Transverse colon (tissue), 4 donors: ENCODE measurements around the gene RELN. TPM values are rescaled to one million over a fixed set of nuclear protein-coding genes. Genes with fewer than 3 reads are reported as not detected.
A peak's percentile ranks its signal among the peaks of the same experiment; 100 is the strongest.

ENCODE experiments used
- DNase-seq: peaks from one replicate; pipeline ENCODE4 v3.0.0-alpha.2; 2019
- H3K27ac ChIP-seq, 4 donors: fragments of 200-600 bp; sonication (generic); 2 replicates each; pipeline ENCODE4 v1.5.1; 2016 to 2018; ENCODE audit warnings: inconsistent platforms in 4 of 4
- H3K27me3 ChIP-seq: fragments of 200-600 bp; sonication (generic); 2 replicates; pipeline ENCODE4 v1.5.1; 2017; ENCODE audit warnings: inconsistent platforms
- H3K36me3 ChIP-seq, 4 donors: fragments of 200-600 bp; sonication (generic); 2 replicates each; pipeline ENCODE4 v1.5.1; 2017 to 2019; ENCODE audit warnings: inconsistent platforms in 4 of 4
- H3K4me1 ChIP-seq, 4 donors: fragments of 200-600 bp; sonication (generic); 2 replicates each; pipeline ENCODE4 v1.5.1; 2017 to 2020; ENCODE audit warnings: inconsistent platforms in 4 of 4
- H3K4me3 ChIP-seq, 4 donors: fragments of 200-600 bp; sonication (generic); 1 replicate in 1 of 4; 2 replicates in 3 of 4; pipeline versions ENCODE4 v1.5.1 to v1.6.1; 2017 to 2019; ENCODE audit warnings: inconsistent platforms in 4 of 4
- H3K9me3 ChIP-seq, 2 donors: fragments of 200-600 bp; sonication (generic); 2 replicates each; pipeline ENCODE4 v1.5.1; 2017 to 2019; ENCODE audit warnings: inconsistent platforms in 2 of 2
- CTCF ChIP-seq, 5 experiments: fragments of 200-600 bp in 3 of 5; fragments of 450-650 bp in 2 of 5; sonication (generic) in 3 of 5; IDR thresholded peaks; 1 replicate in 2 of 5; 2 replicates in 3 of 5; pipeline ENCODE4 v1.5.1; 2016 to 2017; ENCODE audit warnings: antibody characterized with exemption in 5 of 5, inconsistent platforms in 3 of 5, mild to moderate bottlenecking in 2 of 5, moderate library complexity in 1 of 5
- EP300 ChIP-seq: sonication (generic); formaldehyde crosslinking; IDR thresholded peaks from one replicate; pipeline ENCODE4 v1.6.1; 2017; ENCODE audit warnings: antibody characterized with exemption, low read depth
- POLR2A ChIP-seq: fragments of 450-650 bp; IDR thresholded peaks from one replicate; pipeline ENCODE4 v1.6.1; 2016; ENCODE audit warnings: antibody characterized with exemption, mild to moderate bottlenecking, moderate library complexity
- POLR2AphosphoS5 ChIP-seq, 3 donors: sonication (generic); formaldehyde crosslinking; IDR thresholded peaks; one replicate each; pipeline ENCODE4 v1.6.1; 2016; ENCODE audit warnings: antibody characterized with exemption in 3 of 3
- WGBS, 2 donors: methylation state at CpG; one replicate each; pipeline ENCODE4 v1.1.5; 2018; ENCODE audit warnings: low coverage in 1 of 2; 5-methylcytosine and 5-hydroxymethylcytosine counted together
- in situ Hi-C, 4 donors: fragments of 200-750 bp; cut with MboI; loops; one replicate each; pipeline versions ENCODE4 v1.15.0 to v1.15.1; 2017; ENCODE audit warnings: low sequenced_read_pairs in 3 of 4, low pct_ligation_motif_present in 1 of 4, low pct_unique_long_range_greater_than_20kb in 1 of 4
- intact Hi-C: fragments of 100-400 bp; cut with DNase I; formaldehyde crosslinking; loops from one replicate; pipeline ENCODE4 v1.15.1; 2023; ENCODE audit warnings: low total_unique reads
- total RNA-seq, 4 donors: library from RNA; depleted of rRNA; stranded (reverse); fragments of >200 nt; gene quantifications; one replicate each; pipeline ENCODE4 v1.1.0, GENCODE V29; 2016

The RELN gene
- total RNA-seq, 4 donors from 2014 or later: 1.00 to 2.7 (median 1.5) TPM; not detected in 1

DNA sequence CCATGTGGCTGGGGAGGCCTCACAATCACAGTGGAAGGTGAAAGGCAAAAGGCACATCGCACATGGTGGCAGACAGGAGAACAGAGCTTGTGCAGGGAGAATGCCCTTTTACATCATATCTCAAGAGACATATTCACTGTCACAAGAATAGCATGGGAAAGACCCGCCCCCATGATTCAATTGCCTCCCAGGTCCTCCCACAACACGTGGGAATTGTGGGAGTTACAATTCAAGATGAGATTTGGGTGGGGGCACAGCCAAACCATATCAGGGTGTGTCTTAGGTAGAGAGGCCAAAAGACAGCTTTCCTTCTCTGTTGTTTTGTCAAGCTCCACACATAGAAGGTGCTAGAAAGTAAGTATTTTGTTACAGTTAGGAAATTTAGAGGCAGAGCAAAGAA is 522.6 kb downstream of the RELN start:
- H3K27ac ChIP-seq: no peak overlapping the region
- in situ Hi-C loops: no loop called here
- no peaks in the 10 kb centered on the region for H3K9me3 ChIP-seq
- TF ChIP-seq POLR2A: no peak
- no peak for TF ChIP-seq POLR2AphosphoS5 (IDR thresholded peaks at IDR 0.05)
- DNase-seq: no peak
- no peaks in the 10 kb centered on the region for H3K4me1 ChIP-seq
- H3K36me3 ChIP-seq: no peaks in the 10 kb centered on the region
- 50 to 71% methylated on average over 1 to 3 of the region's 3 CpGs for WGBS, 2 donors
- peaks cover 7% of the 10 kb centered on the region for H3K27me3 ChIP-seq
- intact Hi-C loops: no loop called here
- H3K4me3 ChIP-seq: no peak overlapping the region

- intact Hi-C loops: no loop called here
- no peaks in the 10 kb centered on the region for H3K27me3 ChIP-seq
- TF ChIP-seq POLR2A (no peak), POLR2AphosphoS5 (IDR thresholded peaks at IDR 0.05) (no peak), CTCF (IDR thresholded peaks at IDR 0.05) (no peak), EP300 (no peak)
Measured at GRCh38 chr7:103462358-103462757, 527.1 kb downstream of the RELN start.

DNA sequence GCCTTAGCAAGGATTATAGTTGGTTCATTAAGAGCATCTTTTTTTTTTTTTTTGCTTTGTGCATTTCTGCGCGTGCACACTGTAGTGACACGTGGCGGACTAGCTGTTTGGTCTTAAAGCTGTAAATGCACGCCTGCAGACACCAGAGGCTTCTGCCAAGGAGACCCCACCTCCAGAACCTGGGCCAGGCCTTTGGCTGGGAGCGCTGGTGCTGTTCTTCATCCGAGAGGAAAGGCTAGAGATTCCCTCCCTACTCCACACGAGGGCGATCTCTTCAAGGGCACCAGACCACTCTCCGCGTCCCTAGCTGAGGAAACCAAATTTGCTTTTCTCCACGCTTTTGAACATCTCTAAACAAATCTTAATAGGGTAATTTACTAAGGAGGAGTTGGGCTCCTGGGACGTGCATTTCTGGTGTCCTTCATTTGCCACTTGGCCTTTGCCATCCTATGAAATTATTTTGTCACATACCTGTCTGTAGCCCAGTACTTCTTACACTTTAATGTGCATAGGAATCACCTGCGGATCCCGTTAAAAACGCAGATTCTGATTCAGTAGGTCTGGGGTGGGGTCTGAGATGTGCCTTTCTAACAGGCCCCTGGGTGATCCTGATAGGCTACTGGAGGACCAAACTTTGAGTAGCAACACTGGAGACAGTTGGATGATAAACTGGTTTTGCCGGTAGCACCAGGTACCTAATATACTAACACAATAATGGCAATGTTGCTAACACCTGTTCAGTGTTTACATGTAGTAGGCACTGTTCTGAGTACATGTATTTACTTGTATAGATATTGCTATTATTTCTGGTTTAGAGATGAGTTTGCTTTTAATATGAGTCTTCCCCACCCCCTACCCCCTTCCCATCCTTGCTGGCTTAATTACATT is 542.1 kb downstream of the RELN start:
- Histone ChIP-seq H3K36me3 (no peaks in the 10 kb centered on the region), H3K9me3 (no peaks in the 10 kb centered on the region), H3K4me3 (no peak overlapping the region), H3K27me3 (peaks cover 52% of the 10 kb centered on the region), H3K4me1 (peaks cover 0 to 17% (median 8%) of the 10 kb centered on the region in 4 donors), H3K27ac (no peak overlapping the region)
- DNase-seq: peak; percentile 35
- intact Hi-C loops: no loop called here
- WGBS, 2 donors: 4 to 12% methylated on average over 4 to 17 of the region's 17 CpGs
- peak; percentile 19 to 52 (median 44) for TF ChIP-seq CTCF (IDR thresholded peaks at IDR 0.05)
- no peak for TF ChIP-seq EP300
- in situ Hi-C loops: no loop called here

More at GRCh38 chr7:103462358-103462757, 527.1 kb downstream of the RELN start:
- H3K9me3 ChIP-seq: no peaks in the 10 kb centered on the region
- no peak overlapping the region for H3K27ac ChIP-seq
- no peaks in the 10 kb centered on the region for H3K36me3 ChIP-seq
- WGBS, 2 donors: 63% methylated on average over 7 of the region's 7 CpGs; no CpG with 5 or more reads in 1 of the 2 donors
- H3K4me3 ChIP-seq: no peak overlapping the region
- no peaks in the 10 kb centered on the region for H3K4me1 ChIP-seq
- DNase-seq: no peak
- in situ Hi-C loops: no loop called here

DNA sequence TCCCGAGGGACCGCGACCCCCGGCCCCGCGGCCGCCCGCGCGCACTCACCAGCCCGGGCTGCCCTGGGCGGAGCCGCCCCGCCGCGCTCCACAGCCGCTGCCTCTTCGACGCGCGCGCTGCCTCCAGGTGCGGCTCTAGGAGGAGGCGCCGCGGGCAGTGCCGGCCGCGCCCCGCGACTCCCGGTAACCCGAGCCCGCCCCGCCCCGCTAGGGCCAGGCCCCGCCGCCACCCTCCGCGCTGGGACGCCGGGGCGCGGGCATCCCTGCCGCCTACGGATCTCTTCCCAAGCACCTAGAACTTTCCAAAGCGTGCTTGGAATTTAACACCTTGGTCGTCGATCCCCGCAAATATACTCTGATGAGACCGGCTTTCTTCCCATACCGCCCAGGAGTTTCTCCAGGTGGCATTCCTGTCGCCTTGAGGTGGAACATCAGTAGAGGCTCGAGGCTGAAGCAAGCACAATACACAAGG is 543.4 kb downstream of the RELN start, which contains the start of gene SLC26A5:
SLC26A5 (minus strand) TSS at position 159 of the 472 bp plus-strand sequence. CDS start 24,693 bp downstream, outside the sequence.
- Histone ChIP-seq H3K36me3 (no peaks in the 10 kb centered on the region), H3K4me1 (peaks cover 0 to 17% (median 8%) of the 10 kb centered on the region in 4 donors), H3K9me3 (no peaks in the 10 kb centered on the region), H3K4me3 (peak within 1 kb of the TSS; percentile 3 to 50 (median 30)), H3K27me3 (peaks cover 52% of the 10 kb centered on the region), H3K27ac (no peak within 1 kb of the TSS)
- TF ChIP-seq EP300: no peak
- TF ChIP-seq POLR2A: no peak
- TF ChIP-seq CTCF (IDR thresholded peaks at IDR 0.05): no peak
- TF ChIP-seq POLR2AphosphoS5 (IDR thresholded peaks at IDR 0.05): no peak
- WGBS, 2 donors: 2% methylated on average over 35 of the region's 54 CpGs; no CpG with 5 or more reads in 1 of the 2 donors
- in situ Hi-C loops: no loop called here
- peak; percentile 62 for DNase-seq
- intact Hi-C loops: no loop called here
